SK-N-SH treated with all-trans-retinoic acid at 6 μM for 48 hours (cell line): ENCODE data around the gene CLCN7.

Experiments
- ATAC-seq: fragments of 200-7000 bp; cut with Tn5 transposase; 3 replicates; pipeline ENCODE4 v1.9.1; 2020; ENCODE audit warnings: mild to moderate bottlenecking, moderate library complexity
- ARNTL ChIP-seq: fragments of 450-650 bp; formaldehyde crosslinking; IDR thresholded peaks from 2 replicates; pipeline ENCODE4 v1.5.0; 2020; ENCODE audit warnings: low read depth, mild to moderate bottlenecking, moderate library complexity, borderline replicate concordance
- CSDC2 ChIP-seq: fragments of 250-450 bp; sonication (Bioruptor Pico); IDR thresholded peaks from 2 replicates; pipeline ENCODE4 v1.5.0; 2020; ENCODE audit warnings: mild to moderate bottlenecking, moderate library complexity
- ESRRG ChIP-seq: fragments of 250-450 bp; sonication (Bioruptor Pico); IDR thresholded peaks from 2 replicates; pipeline ENCODE4 v1.6.1; 2021; ENCODE audit warnings: mild to moderate bottlenecking
- GLIS3 ChIP-seq: fragments of 250-450 bp; sonication (Bioruptor Pico); IDR thresholded peaks from 2 replicates; pipeline ENCODE4 v1.5.0; 2020; ENCODE audit warnings: mild to moderate bottlenecking, moderate library complexity
- ISL1 ChIP-seq: fragments of 250-450 bp; sonication (Bioruptor Pico); IDR thresholded peaks from 2 replicates; pipeline ENCODE4 v2.1.2; 2022; ENCODE audit warnings: mild to moderate bottlenecking, moderate library complexity
- PPARA ChIP-seq: fragments of 250-450 bp; sonication (Bioruptor Pico); IDR thresholded peaks from 2 replicates; pipeline ENCODE4 v1.5.0; 2020; ENCODE audit warnings: mild to moderate bottlenecking, borderline replicate concordance
- RARB ChIP-seq: fragments of 250-450 bp; sonication (Bioruptor Pico); IDR thresholded peaks from 2 replicates; pipeline ENCODE4 v1.8.0; 2021; ENCODE audit warnings: mild to moderate bottlenecking, moderate library complexity
- SNAI2 ChIP-seq: fragments of 250-450 bp; sonication (Bioruptor Pico); IDR thresholded peaks from 2 replicates; pipeline ENCODE4 v1.5.0; 2020; ENCODE audit warnings: mild to moderate bottlenecking, moderate library complexity
- TCF4 ChIP-seq: fragments of 250-450 bp; sonication (Bioruptor Pico); IDR thresholded peaks from 2 replicates; pipeline ENCODE4 v1.8.0; 2021; ENCODE audit warnings: mild to moderate bottlenecking, moderate library complexity, borderline replicate concordance
- TOX ChIP-seq: fragments of 250-450 bp; sonication (Bioruptor Pico); IDR thresholded peaks from 2 replicates; pipeline ENCODE4 v1.8.0; 2021; ENCODE audit warnings: mild to moderate bottlenecking, moderate library complexity, borderline replicate concordance
- ZFP3 ChIP-seq: fragments of 250-450 bp; sonication (Bioruptor Pico); IDR thresholded peaks from 2 replicates; pipeline ENCODE4 v1.5.0; 2020; ENCODE audit warnings: mild to moderate bottlenecking, moderate library complexity
- ZFP30 ChIP-seq: fragments of 450-650 bp; formaldehyde crosslinking; IDR thresholded peaks from 2 replicates; pipeline ENCODE4 v1.5.0; 2022; ENCODE audit warnings: mild to moderate bottlenecking, moderate library complexity
- ZNF565 ChIP-seq: fragments of 450-650 bp; formaldehyde crosslinking; conservative IDR thresholded peaks from 2 replicates; pipeline ENCODE4 v1.5.0; 2020; ENCODE audit warnings: low read depth, mild to moderate bottlenecking, moderate library complexity
- TF ChIP-seq, protein P1 (sequence below): fragments of 250-450 bp; sonication (Bioruptor Pico); IDR thresholded peaks from 2 replicates; pipeline ENCODE4 v1.8.0; 2021; ENCODE audit warnings: low read depth, mild to moderate bottlenecking, moderate library complexity, borderline replicate concordance
- TF ChIP-seq, protein P2 (sequence below): fragments of 250-450 bp; sonication (Bioruptor Pico); IDR thresholded peaks from 2 replicates; pipeline ENCODE4 v1.5.1; 2020; ENCODE audit warnings: low read depth, mild to moderate bottlenecking, moderate library complexity
- TF ChIP-seq, protein P3 (sequence below): fragments of 250-450 bp; sonication (Bioruptor Pico); IDR thresholded peaks from 2 replicates; pipeline ENCODE4 v1.8.0; 2020; ENCODE audit warnings: mild to moderate bottlenecking, moderate library complexity, borderline replicate concordance
- TF ChIP-seq, protein P4 (sequence below): fragments of 250-450 bp; sonication (Bioruptor Pico); IDR thresholded peaks from 2 replicates; pipeline ENCODE4 v1.5.0; 2020; ENCODE audit warnings: mild to moderate bottlenecking, moderate library complexity
- TF ChIP-seq, protein P5 (sequence below): fragments of 250-450 bp; sonication (Bioruptor Pico); IDR thresholded peaks from 2 replicates; pipeline ENCODE4 v1.5.1; 2021; ENCODE audit warnings: mild to moderate bottlenecking, moderate library complexity

Gene CLCN7

DNA sequence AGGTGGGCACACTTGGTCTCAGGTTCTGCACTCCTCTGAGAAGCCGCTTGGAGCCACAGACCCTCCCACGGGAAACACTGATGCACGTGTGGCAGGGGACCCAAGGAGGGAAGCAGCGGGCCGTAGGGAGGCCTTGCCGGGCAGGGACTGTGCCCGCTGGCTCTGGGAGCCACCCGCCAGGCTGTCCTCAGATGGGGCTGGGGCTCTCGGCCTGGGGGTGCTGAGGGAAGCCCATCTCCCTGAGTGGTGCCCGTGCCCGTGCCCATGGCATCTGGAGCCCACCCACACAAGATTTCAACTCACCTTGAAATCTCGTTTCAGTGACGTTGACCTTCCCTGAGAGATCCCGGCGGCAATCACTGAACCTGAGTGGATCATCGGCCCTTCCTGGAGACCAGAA lies 17.9 kb downstream of the CLCN7 start:
- TF ChIP-seq RARB (no peak), ESRRG (CRISPR knock-in tag) (no peak), TCF4 (no peak), PPARA (CRISPR knock-in tag) (no peak), ZFP30 (CRISPR knock-in tag) (no peak), TOX (no peak), ARNTL (no peak), CSDC2 (CRISPR knock-in tag) (no peak), GLIS3 (no peak), ZNF565 (CRISPR knock-in tag) (no peak)
- TF ChIP-seq, protein P1, sequence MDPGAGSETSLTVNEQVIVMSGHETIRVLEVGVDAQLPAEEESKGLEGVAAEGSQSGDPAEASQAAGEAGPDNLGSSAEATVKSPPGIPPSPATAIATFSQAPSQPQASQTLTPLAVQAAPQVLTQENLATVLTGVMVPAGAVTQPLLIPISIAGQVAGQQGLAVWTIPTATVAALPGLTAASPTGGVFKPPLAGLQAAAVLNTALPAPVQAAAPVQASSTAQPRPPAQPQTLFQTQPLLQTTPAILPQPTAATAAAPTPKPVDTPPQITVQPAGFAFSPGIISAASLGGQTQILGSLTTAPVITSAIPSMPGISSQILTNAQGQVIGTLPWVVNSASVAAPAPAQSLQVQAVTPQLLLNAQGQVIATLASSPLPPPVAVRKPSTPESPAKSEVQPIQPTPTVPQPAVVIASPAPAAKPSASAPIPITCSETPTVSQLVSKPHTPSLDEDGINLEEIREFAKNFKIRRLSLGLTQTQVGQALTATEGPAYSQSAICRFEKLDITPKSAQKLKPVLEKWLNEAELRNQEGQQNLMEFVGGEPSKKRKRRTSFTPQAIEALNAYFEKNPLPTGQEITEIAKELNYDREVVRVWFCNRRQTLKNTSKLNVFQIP (CRISPR knock-in tag) = no peak
- TF ChIP-seq, protein P2, sequence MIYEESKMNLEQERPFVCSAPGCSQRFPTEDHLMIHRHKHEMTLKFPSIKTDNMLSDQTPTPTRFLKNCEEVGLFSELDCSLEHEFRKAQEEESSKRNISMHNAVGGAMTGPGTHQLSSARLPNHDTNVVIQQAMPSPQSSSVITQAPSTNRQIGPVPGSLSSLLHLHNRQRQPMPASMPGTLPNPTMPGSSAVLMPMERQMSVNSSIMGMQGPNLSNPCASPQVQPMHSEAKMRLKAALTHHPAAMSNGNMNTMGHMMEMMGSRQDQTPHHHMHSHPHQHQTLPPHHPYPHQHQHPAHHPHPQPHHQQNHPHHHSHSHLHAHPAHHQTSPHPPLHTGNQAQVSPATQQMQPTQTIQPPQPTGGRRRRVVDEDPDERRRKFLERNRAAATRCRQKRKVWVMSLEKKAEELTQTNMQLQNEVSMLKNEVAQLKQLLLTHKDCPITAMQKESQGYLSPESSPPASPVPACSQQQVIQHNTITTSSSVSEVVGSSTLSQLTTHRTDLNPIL = no peak
- no peak for ATAC-seq

DNA sequence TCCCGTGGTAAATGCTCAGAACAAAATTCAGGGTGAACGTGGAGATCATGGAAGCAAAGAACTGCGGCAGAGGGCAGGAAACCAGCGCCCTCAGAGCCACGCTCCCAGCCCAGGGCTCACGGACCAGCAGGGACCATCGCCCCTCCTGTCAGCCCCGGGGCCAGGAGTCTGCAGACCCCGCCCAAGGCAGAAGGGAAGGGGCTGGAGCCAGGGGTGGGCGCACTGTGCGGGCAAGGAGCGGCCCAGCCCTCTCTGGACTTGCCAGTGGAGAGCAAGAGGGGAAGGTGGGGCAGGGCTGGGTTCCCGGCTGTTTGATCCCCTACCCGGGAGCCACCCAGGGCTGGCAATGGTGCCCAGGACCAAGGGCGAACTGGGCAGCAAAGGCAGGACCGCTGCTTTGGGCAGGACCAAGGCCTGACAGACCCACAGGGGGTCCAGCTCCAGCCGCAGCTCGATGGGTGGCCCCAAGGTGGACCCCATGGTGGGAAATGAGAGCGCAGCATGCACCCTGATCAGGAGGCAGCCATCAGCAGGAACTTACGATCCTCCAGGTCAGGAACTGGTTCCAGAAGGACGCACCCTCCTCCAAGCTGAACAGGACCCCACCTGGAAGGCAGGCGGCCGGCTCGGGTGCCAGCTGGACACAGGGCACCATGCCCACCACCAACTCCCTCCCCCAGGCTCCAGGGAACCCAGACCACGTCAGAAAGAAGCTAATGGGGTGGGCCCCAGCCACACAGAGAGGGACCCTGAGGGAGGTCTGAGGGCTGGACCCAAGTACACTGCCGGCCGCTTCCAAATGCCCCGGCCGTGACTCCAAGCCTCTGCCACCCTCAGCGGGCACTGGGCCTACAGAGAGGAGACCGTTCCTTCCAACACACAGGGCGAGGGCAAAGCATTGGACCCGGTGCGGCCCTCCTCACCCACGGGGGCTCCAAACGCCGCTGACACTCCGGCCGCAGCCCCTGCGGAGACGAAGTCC lies 19.3 kb downstream of the CLCN7 start:
- ATAC-seq = no peak
- TF ChIP-seq ZNF565 (CRISPR knock-in tag) (no peak), TCF4 (no peak), ZFP3 (no peak), ISL1 (CRISPR knock-in tag) (no peak), ARNTL (no peak), ESRRG (CRISPR knock-in tag) (no peak), SNAI2 (CRISPR knock-in tag) (no peak), GLIS3 (no peak)
- TF ChIP-seq, protein P3, sequence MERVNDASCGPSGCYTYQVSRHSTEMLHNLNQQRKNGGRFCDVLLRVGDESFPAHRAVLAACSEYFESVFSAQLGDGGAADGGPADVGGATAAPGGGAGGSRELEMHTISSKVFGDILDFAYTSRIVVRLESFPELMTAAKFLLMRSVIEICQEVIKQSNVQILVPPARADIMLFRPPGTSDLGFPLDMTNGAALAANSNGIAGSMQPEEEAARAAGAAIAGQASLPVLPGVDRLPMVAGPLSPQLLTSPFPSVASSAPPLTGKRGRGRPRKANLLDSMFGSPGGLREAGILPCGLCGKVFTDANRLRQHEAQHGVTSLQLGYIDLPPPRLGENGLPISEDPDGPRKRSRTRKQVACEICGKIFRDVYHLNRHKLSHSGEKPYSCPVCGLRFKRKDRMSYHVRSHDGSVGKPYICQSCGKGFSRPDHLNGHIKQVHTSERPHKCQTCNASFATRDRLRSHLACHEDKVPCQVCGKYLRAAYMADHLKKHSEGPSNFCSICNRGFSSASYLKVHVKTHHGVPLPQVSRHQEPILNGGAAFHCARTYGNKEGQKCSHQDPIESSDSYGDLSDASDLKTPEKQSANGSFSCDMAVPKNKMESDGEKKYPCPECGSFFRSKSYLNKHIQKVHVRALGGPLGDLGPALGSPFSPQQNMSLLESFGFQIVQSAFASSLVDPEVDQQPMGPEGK = no peak
- TF ChIP-seq, protein P2 = no peak
- TF ChIP-seq, protein P4, sequence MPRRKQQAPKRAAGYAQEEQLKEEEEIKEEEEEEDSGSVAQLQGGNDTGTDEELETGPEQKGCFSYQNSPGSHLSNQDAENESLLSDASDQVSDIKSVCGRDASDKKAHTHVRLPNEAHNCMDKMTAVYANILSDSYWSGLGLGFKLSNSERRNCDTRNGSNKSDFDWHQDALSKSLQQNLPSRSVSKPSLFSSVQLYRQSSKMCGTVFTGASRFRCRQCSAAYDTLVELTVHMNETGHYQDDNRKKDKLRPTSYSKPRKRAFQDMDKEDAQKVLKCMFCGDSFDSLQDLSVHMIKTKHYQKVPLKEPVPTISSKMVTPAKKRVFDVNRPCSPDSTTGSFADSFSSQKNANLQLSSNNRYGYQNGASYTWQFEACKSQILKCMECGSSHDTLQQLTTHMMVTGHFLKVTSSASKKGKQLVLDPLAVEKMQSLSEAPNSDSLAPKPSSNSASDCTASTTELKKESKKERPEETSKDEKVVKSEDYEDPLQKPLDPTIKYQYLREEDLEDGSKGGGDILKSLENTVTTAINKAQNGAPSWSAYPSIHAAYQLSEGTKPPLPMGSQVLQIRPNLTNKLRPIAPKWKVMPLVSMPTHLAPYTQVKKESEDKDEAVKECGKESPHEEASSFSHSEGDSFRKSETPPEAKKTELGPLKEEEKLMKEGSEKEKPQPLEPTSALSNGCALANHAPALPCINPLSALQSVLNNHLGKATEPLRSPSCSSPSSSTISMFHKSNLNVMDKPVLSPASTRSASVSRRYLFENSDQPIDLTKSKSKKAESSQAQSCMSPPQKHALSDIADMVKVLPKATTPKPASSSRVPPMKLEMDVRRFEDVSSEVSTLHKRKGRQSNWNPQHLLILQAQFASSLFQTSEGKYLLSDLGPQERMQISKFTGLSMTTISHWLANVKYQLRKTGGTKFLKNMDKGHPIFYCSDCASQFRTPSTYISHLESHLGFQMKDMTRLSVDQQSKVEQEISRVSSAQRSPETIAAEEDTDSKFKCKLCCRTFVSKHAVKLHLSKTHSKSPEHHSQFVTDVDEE (CRISPR knock-in tag) = no peak
- TF ChIP-seq, protein P5, sequence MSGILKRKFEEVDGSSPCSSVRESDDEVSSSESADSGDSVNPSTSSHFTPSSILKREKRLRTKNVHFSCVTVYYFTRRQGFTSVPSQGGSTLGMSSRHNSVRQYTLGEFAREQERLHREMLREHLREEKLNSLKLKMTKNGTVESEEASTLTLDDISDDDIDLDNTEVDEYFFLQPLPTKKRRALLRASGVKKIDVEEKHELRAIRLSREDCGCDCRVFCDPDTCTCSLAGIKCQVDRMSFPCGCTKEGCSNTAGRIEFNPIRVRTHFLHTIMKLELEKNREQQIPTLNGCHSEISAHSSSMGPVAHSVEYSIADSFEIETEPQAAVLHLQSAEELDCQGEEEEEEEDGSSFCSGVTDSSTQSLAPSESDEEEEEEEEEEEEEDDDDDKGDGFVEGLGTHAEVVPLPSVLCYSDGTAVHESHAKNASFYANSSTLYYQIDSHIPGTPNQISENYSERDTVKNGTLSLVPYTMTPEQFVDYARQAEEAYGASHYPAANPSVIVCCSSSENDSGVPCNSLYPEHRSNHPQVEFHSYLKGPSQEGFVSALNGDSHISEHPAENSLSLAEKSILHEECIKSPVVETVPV (CRISPR knock-in tag) = no peak

DNA sequence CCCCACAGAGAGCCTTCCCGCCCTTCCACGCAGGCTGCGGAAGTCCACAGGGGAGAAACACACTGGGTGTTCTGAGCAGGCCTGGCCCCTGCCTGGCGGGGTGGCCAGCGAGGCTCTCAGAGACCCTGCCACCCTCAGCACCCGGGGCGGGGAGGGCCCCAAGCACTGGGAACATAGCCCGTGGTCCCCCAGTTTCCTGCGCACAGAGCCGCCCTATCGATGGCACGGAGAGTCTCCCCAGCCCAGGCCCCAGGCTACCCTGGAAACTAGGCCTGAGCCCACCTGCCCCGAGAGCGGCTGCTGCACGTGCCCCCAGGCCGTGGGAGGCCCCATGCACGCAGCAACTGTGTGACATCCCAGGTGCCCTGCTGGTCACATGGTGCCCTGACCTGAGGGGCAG lies 20.3 kb downstream of the CLCN7 start:
- TF ChIP-seq, protein P3 = no peak
- TF ChIP-seq ESRRG (CRISPR knock-in tag) = no peak
- no peak for ATAC-seq
